HEK293 (cell line): ENCODE data around the gene DCX.

Experiments
- CTCF ChIA-PET: fragments of 350-600 bp; formaldehyde crosslinking; extraction: SDS; loops from one replicate; lab custom pipeline; 2021; ENCODE audit warnings: antibody characterized with exemption; lab: Yijun Ruan, JAX
- POLR2A ChIA-PET: fragments of 300-600 bp; formaldehyde crosslinking; extraction: SDS; loops from one replicate; lab custom pipeline; 2020; ENCODE audit warnings: antibody characterized with exemption, inconsistent platforms; lab: Yijun Ruan, JAX
- H3K27ac ChIP-seq: fragments of 200-500 bp; sonication (Bioruptor generic); 2 replicates; pipeline ENCODE4 v1.5.1; 2014; ENCODE audit warnings: low read depth, low read length, control low read depth, inconsistent platforms; ENCODE audit errors: extremely low read depth
- H3K36me3 ChIP-seq, 2 experiments: fragments of 200-500 bp in 1 of 2; sonication (Bioruptor generic) in 1 of 2; 1 replicate in 1 of 2; 2 replicates in 1 of 2; pipeline ENCODE4 v1.5.1; 2014 to 2017; ENCODE audit warnings: inconsistent platforms in 2 of 2, low read length in 2 of 2; ENCODE audit not compliant: control insufficient read depth in 2 of 2, insufficient read depth in 1 of 2
- H3K4me1 ChIP-seq: fragments of 200-500 bp; sonication (Bioruptor generic); 2 replicates; pipeline ENCODE4 v1.5.1; 2014; ENCODE audit warnings: mild to moderate bottlenecking, low read length, inconsistent platforms; ENCODE audit not compliant: control insufficient read depth, insufficient read depth
- H3K4me3 ChIP-seq: 2 replicates; pipeline ENCODE4 v1.5.1; 2011; ENCODE audit warnings: low read depth, mild to moderate bottlenecking, control low read depth, low read length, moderate library complexity
- H3K9me3 ChIP-seq: fragments of 200-500 bp; sonication (Bioruptor generic); 2 replicates; pipeline ENCODE4 v1.5.1; 2014; ENCODE audit warnings: low read depth, low read length, inconsistent platforms; ENCODE audit not compliant: control insufficient read depth, insufficient read depth
- CTCF ChIP-seq: fragments of 450-650 bp; formaldehyde crosslinking; IDR thresholded peaks from 2 replicates; pipeline ENCODE4 v1.5.1; 2016; ENCODE audit warnings: missing biosample characterization, missing genetic modification characterization
- MYNN ChIP-seq: fragments of 450-650 bp; formaldehyde crosslinking; IDR thresholded peaks from 2 replicates; pipeline ENCODE4 v1.5.1; 2016; ENCODE audit warnings: missing biosample characterization, missing genetic modification characterization, borderline replicate concordance
- SP7 ChIP-seq: fragments of 450-650 bp; formaldehyde crosslinking; IDR thresholded peaks from 2 replicates; pipeline ENCODE4 v1.5.1; 2016; ENCODE audit warnings: missing biosample characterization, missing genetic modification characterization
- ZBTB44 ChIP-seq: fragments of 450-650 bp; IDR thresholded peaks from 2 replicates; pipeline ENCODE4 v1.5.1; 2018; ENCODE audit warnings: missing biosample characterization, mild to moderate bottlenecking, missing genetic modification characterization
- ZNF112 ChIP-seq: fragments of 450-650 bp; formaldehyde crosslinking; IDR thresholded peaks from 2 replicates; pipeline ENCODE4 v1.5.0; 2017; ENCODE audit warnings: missing biosample characterization, missing genetic modification characterization
- ZNF560 ChIP-seq: fragments of 450-650 bp; formaldehyde crosslinking; IDR thresholded peaks from 2 replicates; pipeline ENCODE4 v1.5.1; 2017; ENCODE audit warnings: missing biosample characterization, missing genetic modification characterization, borderline replicate concordance
- ZNF654 ChIP-seq: fragments of 450-650 bp; formaldehyde crosslinking; IDR thresholded peaks from 2 replicates; pipeline ENCODE4 v1.5.1; 2016; ENCODE audit warnings: low read depth, missing biosample characterization, missing genetic modification characterization

The DCX gene

GRCh38 chrX:111254896-111255693 lies 156.9 kb downstream of the DCX start:
- ChIA-PET POLR2A (no interaction called here), CTCF (interaction anchor here (2.3 kb wide), 1 partner anchor 11 kb away, joined by 6 read pairs; no protein-coding TSS in a partner anchor)

DNA sequence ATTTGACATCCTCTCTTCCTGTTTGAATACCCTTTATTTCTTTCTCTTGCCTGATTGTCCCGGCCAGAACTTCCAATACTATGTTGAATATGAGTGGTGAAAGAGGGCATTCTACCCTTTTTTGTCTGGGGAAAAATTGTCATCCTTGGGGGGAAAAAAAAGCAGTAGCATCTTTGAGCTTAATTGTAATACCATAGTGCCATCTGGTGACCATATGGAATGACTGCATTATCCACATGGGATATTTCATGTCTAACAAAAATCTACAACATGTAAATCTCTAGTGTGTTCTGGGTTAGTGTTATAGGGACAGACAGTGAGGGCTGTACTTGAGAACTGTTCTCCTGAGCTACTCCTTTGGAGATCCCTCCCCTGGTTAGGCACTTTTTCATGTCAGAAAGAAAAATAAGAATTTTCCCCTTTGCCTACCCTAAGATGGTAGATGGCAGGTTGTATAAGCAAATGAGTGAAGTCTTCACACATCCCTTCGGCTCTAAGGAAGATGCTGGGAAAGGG lies 167.7 kb downstream of the DCX start:
- Histone ChIP-seq H3K27ac (no peak overlapping the region), H3K4me3 (no peak overlapping the region), H3K36me3 (no peaks in the 10 kb centered on the region), H3K9me3 (no peaks in the 10 kb centered on the region), H3K4me1 (no peaks in the 10 kb centered on the region)
- ChIA-PET CTCF (interaction anchor here (0.6 to 3.2 kb wide), 19 partner anchors 9 to 798 kb away, joined by 3 to 41 read pairs (median 4); no protein-coding TSS in a partner anchor), POLR2A (no interaction called here)
- no peak for TF ChIP-seq SP7 (tag by site-specific recombination)
- TF ChIP-seq ZNF112 (tag by site-specific recombination): no peak
- peak; percentile 95 for TF ChIP-seq ZNF654 (tag by site-specific recombination)
- no peak for TF ChIP-seq ZNF560
- peak; percentile 44; the same call in 1 of the 2 replicates for TF ChIP-seq CTCF (tag by site-specific recombination)
- TF ChIP-seq MYNN (tag by site-specific recombination): no peak

More at GRCh38 chrX:111254896-111255693, 156.9 kb downstream of the DCX start:
- H3K36me3 ChIP-seq: no peaks in the 10 kb centered on the region
- H3K27ac ChIP-seq: no peak overlapping the region
- no peak for TF ChIP-seq ZBTB44
- H3K4me1 ChIP-seq: no peaks in the 10 kb centered on the region
- no peaks in the 10 kb centered on the region for H3K9me3 ChIP-seq
- H3K4me3 ChIP-seq: no peak overlapping the region
